T-helper 22 cell (primary cell): ENCODE data around the gene FUBP1.
"Not testable (repeated sequence)": the region's sequence is repeated elsewhere in the genome, so short reads cannot be mapped to it uniquely, and the experiment has no call there.

Experiments used
- DNase-seq: peaks from one replicate; pipeline ENCODE4 v3.0.0-alpha.2; 2020; ENCODE audit warnings: low read depth

Gene FUBP1

DNA sequence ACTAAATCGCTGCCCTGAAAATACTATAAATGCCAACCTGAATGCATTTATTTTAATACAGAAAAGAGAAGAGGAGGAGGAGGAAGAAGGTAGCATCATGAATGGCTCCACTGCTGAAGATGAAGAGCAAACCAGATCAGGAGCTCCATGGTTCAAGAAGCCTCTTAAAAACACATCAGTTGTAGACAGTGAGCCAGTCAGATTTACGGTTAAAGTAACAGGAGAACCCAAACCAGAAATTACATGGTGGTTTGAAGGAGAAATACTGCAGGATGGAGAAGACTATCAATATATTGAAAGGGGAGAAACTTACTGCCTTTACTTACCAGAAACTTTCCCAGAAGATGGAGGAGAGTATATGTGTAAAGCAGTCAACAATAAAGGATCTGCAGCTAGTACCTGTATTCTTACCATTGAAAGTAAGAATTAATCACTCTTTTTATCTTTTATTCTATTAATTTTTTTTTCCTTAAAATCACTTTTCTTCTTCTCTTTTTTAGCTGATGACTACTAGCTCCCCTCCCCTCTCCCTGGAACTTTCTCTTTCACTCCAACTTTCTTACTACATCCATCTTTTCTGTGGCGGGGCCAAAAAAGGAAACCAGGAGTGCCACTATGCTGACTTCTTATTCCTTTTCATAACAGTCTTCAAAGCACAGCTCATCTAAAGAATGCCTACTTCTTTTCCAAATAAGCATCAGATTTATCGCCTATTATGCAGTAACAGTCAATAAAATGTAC lies 36.3 kb downstream of the FUBP1 start:
- no peak for DNase-seq

DNA sequence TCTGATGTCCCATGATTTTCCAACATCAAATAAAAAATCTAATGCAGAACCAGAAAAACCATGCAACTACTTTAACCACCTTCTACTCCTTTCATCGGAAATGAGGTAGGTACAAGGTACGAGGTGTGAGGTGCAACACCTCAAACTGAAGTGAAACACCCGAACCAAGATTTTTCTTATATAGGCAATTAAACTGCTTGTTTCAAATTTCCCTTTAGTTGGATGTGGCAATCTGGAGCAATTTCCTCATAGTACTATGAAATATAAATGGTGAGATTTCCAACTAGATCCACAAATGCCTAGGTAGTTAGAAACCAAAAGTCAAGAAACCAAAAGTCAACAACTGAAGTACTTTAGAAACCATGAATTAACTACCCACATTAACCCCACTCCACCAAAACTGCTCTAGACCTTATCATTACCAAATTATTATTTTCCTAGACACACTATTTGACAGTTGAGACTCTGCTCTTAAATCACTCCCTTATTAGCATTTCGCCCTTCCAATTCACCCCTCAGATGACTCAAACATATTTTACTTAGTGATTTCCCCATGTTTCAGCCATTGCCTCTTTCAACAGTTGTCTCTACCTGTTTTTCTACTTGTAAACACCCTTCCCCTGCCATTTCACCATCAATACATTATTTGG lies 37.8 kb downstream of the FUBP1 start:
- no peak for DNase-seq

DNA sequence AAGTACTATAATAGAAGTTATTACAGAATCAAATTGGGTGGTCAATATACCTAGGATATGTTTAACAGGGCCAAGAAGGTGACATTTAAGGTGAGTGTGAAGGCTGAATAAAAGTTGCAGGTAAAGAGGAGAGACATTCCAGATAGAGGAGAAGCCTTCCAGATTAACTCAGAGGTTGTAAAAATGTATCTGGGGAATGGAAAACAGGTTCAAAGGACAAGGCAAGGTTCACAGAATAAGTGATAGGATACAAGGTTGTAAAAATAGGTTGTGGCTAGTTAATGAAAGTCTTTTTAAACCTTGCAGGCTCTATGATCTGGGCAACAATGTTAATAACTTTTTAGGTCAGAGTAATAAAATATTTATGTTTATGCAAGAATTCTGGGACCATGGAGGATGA lies 40.2 kb downstream of the FUBP1 start:
- no peak for DNase-seq

DNA sequence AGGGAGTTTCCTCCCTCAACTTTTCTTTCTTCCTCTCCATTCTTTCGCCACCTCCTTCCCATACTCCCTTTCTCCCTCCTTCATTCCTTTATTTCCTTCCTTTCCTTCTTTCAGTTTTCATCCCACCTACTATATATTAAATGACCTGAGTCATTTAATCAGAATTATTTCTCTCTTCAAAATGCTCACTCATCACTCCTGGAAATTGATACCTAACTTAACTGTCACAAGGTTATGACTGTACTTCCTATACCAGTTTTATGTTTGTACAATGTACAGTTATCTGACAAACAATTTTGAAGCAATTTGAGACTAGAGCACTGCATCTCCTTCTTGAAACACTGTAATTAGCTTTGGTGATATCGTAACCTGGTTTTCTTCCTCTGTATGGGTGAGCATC lies 49.1 kb downstream of the FUBP1 start:
- no peak for DNase-seq

DNA sequence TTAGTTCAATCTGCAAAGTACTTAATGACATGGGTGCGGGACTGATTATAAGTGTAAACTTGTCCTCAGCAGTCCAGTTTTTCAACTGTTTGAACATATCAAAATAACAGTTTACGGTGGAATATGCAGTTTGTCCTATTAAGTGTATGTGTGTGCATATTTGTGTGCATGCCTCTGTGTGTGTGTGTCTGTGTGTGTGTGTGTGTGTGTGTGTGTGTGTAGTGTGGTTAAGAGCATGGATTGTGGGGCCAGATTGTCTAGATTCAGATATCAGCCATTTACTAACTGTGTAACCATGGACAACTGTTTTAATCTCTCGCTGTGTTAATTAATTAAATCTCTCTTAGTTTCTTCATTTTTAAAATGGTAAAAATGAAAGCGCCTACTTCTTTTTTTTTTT lies 51.5 kb downstream of the FUBP1 start:
- no peak for DNase-seq

DNA sequence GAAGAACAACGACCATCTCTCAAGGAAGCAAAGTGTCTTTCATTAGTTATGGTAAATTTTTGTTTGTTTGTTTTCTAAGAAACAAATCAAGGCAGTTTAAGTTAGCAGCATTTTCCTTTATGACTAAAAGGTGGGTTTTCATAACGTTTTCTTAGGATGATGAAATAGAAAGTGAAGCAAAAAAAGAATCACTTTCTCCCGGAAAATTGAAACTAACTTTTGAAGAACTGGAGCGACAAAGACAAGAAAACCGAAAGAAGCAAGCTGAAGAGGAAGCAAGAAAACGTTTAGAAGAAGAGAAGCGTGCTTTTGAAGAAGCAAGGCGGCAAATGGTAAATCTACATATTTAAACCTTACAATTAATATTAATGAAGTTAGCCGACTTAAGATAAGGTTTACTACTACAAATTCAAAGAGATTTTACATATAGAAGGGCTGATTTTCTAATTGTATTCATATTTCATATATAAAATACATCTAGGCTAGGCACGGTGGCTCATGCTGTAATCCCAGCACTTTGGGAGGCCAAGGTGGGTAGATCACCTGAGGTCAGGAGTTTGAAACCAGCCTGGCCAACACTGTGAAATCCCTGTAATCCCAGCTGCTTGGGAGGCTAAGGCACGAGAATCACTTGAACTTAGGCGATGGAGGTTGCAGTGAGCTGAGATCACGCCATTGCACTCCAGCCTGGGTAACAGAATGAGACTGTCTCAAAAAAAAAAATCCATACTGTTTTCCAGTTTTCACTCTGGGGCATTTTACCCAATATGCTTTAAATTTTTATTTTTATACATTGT lies 52.1 kb downstream of the FUBP1 start:
- DNase-seq, result no peak

DNA sequence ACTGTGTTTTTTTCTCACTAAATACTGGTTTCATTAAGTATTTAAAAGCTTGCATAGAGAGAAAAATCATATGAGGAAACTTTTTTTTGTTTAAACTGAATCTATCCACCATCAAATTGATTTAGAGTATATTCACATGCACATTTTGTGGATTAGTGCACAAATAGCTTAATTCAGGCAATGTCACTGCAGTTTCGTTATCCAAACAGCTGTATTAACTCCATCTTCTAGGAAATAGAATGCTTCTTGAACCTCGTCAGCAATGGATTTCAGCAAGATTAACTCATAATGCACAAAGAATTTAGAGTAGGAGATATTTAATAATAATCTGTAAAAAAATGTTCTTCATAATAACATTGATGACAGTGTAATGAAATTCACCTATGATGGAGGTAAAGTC lies 52.9 kb downstream of the FUBP1 start:
- DNase-seq, result no peak

- no peak for DNase-seq
Observed at GRCh38 chr1:77925518-77925917, 53.4 kb downstream of the FUBP1 start.

- not testable (repeated sequence) for DNase-seq
Observed at GRCh38 chr1:77918918-77919317, 60.0 kb downstream of the FUBP1 start.

DNA sequence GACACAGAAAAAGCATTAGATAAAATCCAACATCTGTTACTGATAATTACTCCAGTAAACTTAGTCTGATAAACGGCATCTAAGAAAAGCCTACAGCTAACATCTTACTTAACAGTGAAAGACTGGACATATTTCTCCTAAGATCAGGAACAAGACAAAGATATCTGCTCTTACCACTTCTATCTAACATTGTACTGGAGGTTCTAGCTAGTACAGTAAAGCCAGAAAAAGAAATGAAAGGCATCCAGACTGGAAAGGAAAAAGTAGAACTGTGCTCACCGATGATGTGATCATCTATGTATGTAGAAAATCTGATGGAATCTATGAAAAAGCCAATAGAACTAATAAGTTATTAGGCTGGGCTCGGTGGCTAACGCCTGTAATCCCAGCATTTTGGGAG lies 68.8 kb downstream of the FUBP1 start:
- no peak for DNase-seq

GRCh38 chr1:77906624-77907023 lies 72.2 kb downstream of the FUBP1 start:
- no peak for DNase-seq

DNA sequence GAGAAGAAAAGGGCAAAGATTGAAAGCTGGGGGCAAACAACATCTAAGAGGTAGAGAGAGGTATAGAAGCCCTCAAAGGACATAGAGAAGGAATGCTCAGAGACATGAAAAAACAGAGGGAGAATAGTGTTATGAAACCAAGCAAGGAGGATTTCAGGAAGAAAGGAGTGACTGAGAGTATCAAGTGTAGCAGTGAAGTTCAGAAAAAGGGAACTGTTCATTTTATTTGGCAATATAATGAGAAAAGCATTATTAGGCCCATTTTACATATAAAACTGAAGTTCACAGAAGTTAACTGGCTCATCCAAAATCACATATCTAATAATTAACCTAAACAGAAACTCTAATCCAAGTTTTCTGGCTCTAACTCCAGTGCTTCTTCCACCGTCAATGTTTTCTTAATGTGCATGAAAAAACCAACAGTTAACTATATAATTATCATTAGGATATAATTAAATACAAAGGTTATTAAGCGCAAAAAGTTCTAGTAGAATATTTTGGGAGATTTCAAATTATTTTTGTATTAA lies 72.8 kb downstream of the FUBP1 start:
- no peak for DNase-seq

- DNase-seq, result no peak
Observed at GRCh38 chr1:77905603-77906002, 73.3 kb downstream of the FUBP1 start.

GRCh38 chr1:77900687-77901293 lies 78.1 kb downstream of the FUBP1 start:
- no peak for DNase-seq

GRCh38 chr1:77899647-77900320 lies 79.1 kb downstream of the FUBP1 start:
- no peak for DNase-seq
